SH-SY5Y (cell line): ENCODE data around the gene OR2A12.

Experiments
- GATA2 ChIP-seq: IDR thresholded peaks from 2 replicates; pipeline ENCODE4 v1.6.1; 2011; ENCODE audit warnings: mild to moderate bottlenecking, low read depth, low read length
- GATA3 ChIP-seq: IDR thresholded peaks from 2 replicates; pipeline ENCODE4 v1.6.1; 2011; ENCODE audit warnings: low read depth, mild to moderate bottlenecking, low read length, moderate library complexity

OR2A12 gene

GRCh38 chr7:144098776-144099175 is 12.7 kb downstream of the OR2A12 start:
- TF ChIP-seq GATA3 (no peak), GATA2 (no peak)

DNA sequence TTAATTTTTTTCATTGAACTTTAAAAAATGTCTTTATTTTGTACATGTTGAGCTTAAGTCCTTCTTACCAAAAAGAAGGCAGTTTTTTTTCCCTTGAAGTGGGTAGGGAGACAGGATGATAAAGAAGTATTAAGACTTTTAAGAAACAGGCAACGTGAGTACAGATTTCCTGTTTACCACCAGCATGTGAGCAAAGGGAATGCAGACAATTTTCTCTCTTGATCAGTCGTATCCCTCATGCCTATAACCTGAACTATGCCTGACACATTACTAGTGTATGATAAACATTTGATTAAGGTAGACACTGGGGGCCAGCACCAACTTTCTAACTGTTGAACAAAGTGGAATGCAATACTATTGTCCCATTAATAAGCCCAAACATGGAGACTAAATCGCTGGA is 14.5 kb downstream of the OR2A12 start:
- TF ChIP-seq GATA2, result no peak
- no peak for TF ChIP-seq GATA3

- TF ChIP-seq GATA2 (no peak), GATA3 (no peak)
These were observed 16.0 kb downstream of the OR2A12 start for GRCh38 chr7:144102041-144102440.

- no peak for TF ChIP-seq GATA2
- TF ChIP-seq GATA3, result no peak
These were observed 19.1 kb downstream of the OR2A12 start for GRCh38 chr7:144105211-144105610.

DNA sequence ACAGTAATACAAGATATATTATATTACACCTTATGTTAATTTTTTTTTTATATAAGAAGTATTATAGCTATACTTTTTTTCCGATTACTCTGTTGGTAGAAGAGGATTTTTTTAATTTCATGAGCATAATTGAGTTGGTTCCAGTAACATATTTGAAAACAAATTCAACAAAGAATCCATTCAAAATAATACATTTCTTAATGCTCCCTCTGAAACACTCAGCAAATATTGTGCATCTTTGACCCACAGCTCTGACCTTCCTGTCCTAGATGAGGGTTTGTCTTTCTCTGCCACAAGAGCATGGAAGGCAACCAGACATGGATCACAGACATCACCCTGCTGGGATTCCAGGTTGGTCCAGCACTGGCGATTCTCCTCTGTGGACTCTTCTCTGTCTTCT is 23.2 kb downstream of the OR2A12 start, which contains the start of gene OR2A2:
Gene OR2A2 (plus strand): TSS at position 301 of the 400 bp plus-strand sequence. CDS start 0 bp downstream, at position 301.
- TF ChIP-seq GATA3, result no peak
- no peak for TF ChIP-seq GATA2

- TF ChIP-seq GATA3 (no peak), GATA2 (no peak)
These were observed 24.2 kb downstream of the OR2A12 start for GRCh38 chr7:144110272-144110671.

- TF ChIP-seq GATA3 (no peak), GATA2 (no peak)
These were observed 27.6 kb downstream of the OR2A12 start for GRCh38 chr7:144113651-144114050.

GRCh38 chr7:144118341-144118740 is 32.3 kb downstream of the OR2A12 start:
- no peak for TF ChIP-seq GATA2
- no peak for TF ChIP-seq GATA3

DNA sequence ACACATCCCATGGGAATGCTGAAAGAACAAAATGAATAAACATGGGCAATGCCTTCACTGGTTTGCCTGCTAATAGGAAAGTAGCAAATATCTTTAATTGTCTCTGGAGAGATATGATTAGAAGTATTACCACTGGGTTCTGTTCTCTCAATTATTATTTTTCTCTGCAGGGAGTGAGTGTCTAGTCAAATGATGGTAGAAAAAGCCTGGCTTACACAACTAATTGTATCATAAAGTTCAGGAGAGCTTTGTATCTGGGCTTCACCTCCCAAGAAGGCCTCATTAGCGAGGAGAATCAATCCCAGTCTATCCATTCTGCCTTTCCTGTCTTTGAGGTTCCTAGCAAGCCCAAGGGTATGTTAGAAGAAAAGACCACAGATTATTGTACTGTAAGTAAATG is 36.8 kb downstream of the OR2A12 start, which contains the start of gene OR2A14:
Gene OR2A14 (plus strand): TSS at position 301 of the 400 bp plus-strand sequence. CDS start 5,937 bp downstream, outside the sequence.
- TF ChIP-seq GATA2, result no peak
- TF ChIP-seq GATA3, result no peak

- TF ChIP-seq GATA3, result no peak
- no peak for TF ChIP-seq GATA2
These were observed 41.7 kb downstream of the OR2A12 start for GRCh38 chr7:144127714-144128334.

- no peak for TF ChIP-seq GATA2
- no peak for TF ChIP-seq GATA3
These were observed 44.7 kb downstream of the OR2A12 start for GRCh38 chr7:144130730-144131129.

GRCh38 chr7:144132262-144132661 is 46.2 kb downstream of the OR2A12 start:
- TF ChIP-seq GATA2 (no peak), GATA3 (no peak)

GRCh38 chr7:144133307-144133706 is 47.2 kb downstream of the OR2A12 start:
- TF ChIP-seq GATA3 (no peak), GATA2 (no peak)

DNA sequence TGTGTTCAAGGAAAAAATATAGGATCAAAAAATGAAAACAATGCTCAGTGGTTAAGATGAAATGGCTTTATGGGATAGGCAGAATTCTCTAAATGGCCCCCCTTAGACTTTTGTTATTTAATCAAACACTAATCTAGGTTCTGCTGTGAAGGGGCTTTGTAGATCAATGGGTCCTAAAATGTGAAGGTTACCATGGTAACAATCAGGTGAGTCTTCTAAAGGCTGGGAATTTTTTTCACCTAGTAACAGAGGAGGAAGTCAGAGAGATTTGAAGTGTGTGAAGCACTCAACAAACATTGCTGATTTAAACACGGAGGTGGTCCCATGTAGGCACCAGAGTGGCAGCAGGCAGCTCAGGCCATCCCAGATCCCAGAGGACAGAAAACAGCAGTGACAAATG is 48.0 kb downstream of the OR2A12 start:
- no peak for TF ChIP-seq GATA3
- TF ChIP-seq GATA2, result no peak

DNA sequence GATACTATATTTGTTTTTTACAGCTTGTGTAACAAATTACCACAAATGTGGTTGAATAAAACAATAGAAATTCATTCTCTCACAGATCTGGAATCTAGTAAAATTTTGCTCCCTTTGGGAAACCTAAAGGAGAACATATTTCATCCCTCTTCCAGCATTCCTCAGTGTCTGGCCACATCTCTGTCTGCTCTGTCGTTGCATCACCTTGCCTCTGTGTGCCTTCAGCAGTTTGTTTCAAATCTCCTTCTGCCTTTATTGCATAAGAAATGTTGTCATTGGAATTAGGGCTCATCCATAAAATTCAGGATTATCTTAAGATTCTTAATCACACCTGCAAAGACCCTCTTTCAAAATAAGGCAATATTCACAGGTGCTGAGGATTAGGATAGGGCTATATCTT is 51.4 kb downstream of the OR2A12 start:
- no peak for TF ChIP-seq GATA2
- no peak for TF ChIP-seq GATA3
